Anterior cingulate cortex (tissue), 58 donors: ENCODE measurements around the gene HLTF.
"Not testable (repeated sequence)": the region's sequence is repeated elsewhere in the genome, so short reads cannot be mapped to it uniquely, and the experiment has no call there.

ENCODE experiments used
- DNase-seq, 58 donors: peaks; one replicate each; lab custom pipeline; 2025; lab: John Stamatoyannopoulos, UW

Gene HLTF

GRCh38 chr3:149086232-149086988 is at the start of gene HLTF:
TSS of gene HLTF (minus strand) at chr3:149086533. CDS start at chr3:149086336, 197 bp downstream.
- peak; percentile 53 to 96 (median 91) for DNase-seq

GRCh38 chr3:149134575-149134974 is 48.2 kb upstream of the HLTF start:
- no peak for DNase-seq

GRCh38 chr3:149131589-149131988 is 45.3 kb upstream of the HLTF start:
- DNase-seq = no peak

- peak; percentile 28 to 93 (median 83) for DNase-seq
Measured at GRCh38 chr3:149129326-149130205, 43.2 kb upstream of the HLTF start, which contains the start of gene HPS3. TSS of gene HPS3 (plus strand) at chr3:149129638. CDS start at chr3:149129724, 86 bp downstream.

- DNase-seq = peak in 1 of 58 donors; percentile 54
Measured at GRCh38 chr3:149128821-149129220, 42.5 kb upstream of the HLTF start.

- DNase-seq = no peak
Measured at GRCh38 chr3:149122721-149123578, 36.6 kb upstream of the HLTF start.

- peak in 2 of 58 donors; percentile 26 to 28 for DNase-seq
Measured at GRCh38 chr3:149120051-149120972, 34.0 kb upstream of the HLTF start.

- no peak for DNase-seq
Measured at GRCh38 chr3:149119466-149119865, 33.1 kb upstream of the HLTF start.

GRCh38 chr3:149118724-149119123 is 32.4 kb upstream of the HLTF start:
- no peak for DNase-seq

GRCh38 chr3:149115114-149115513 is 28.8 kb upstream of the HLTF start:
- DNase-seq = no peak

- peak in 12 of 58 donors; percentile 2 to 48 (median 14) for DNase-seq
Measured at GRCh38 chr3:149114458-149114857, 28.1 kb upstream of the HLTF start.

- no peak for DNase-seq
Measured at GRCh38 chr3:149104484-149104883, 18.2 kb upstream of the HLTF start.

GRCh38 chr3:149101641-149102040 is 15.3 kb upstream of the HLTF start:
- DNase-seq = no peak

- DNase-seq = no peak
Measured at GRCh38 chr3:149101154-149101553, 14.8 kb upstream of the HLTF start.

- not testable (repeated sequence) for DNase-seq
Measured at GRCh38 chr3:149097987-149098386, 11.7 kb upstream of the HLTF start.

GRCh38 chr3:149095487-149095886 is 9.2 kb upstream of the HLTF start:
- no peak for DNase-seq

GRCh38 chr3:149091983-149092382 is 5.7 kb upstream of the HLTF start:
- DNase-seq = no peak

- no peak for DNase-seq
Measured at GRCh38 chr3:149090907-149091306, 4.6 kb upstream of the HLTF start.

GRCh38 chr3:149090461-149090860 is 4.1 kb upstream of the HLTF start:
- DNase-seq = no peak
